Neural progenitor cell (in vitro differentiated cells): ENCODE results near the gene ASTN2. TPM values are rescaled to one million over a fixed set of nuclear protein-coding genes. Genes with fewer than 3 reads are reported as not detected.
A peak's percentile ranks its signal among the peaks of the same experiment; 100 is the strongest.

ENCODE experiments used
- DNase-seq: peaks from one replicate; pipeline ENCODE4 v3.0.0-alpha.2; 2016; ENCODE audit warnings: low spot score
- H2AFZ ChIP-seq: fragments of 200-600 bp; sonication (generic); replicated peaks from 2 replicates; pipeline ENCODE4 v1.6.1; 2016; ENCODE audit warnings: antibody characterized with exemption
- H3F3A ChIP-seq: fragments of 200-600 bp; sonication (generic); 2 replicates; pipeline ENCODE4 v1.6.1; 2016; ENCODE audit warnings: antibody characterized with exemption, low read depth
- H3K27ac ChIP-seq: fragments of 200-600 bp; sonication (generic); 2 replicates; pipeline ENCODE4 v1.5.1; 2016; ENCODE audit warnings: mild to moderate bottlenecking
- H3K27me3 ChIP-seq: fragments of 200-600 bp; sonication (generic); 2 replicates; pipeline ENCODE4 v1.6.1; 2016; ENCODE audit warnings: mild to moderate bottlenecking, moderate library complexity
- H3K36me3 ChIP-seq: fragments of 200-600 bp; sonication (generic); 2 replicates; pipeline ENCODE4 v1.5.1; 2016
- H3K4me1 ChIP-seq: fragments of 200-600 bp; sonication (generic); 2 replicates; pipeline ENCODE4 v1.6.1; 2016; ENCODE audit warnings: mixed run types
- H3K4me2 ChIP-seq: fragments of 200-600 bp; sonication (generic); 2 replicates; pipeline ENCODE4 v1.6.1; 2016
- H3K4me3 ChIP-seq: fragments of 200-600 bp; sonication (generic); 2 replicates; pipeline ENCODE4 v1.5.1; 2016
- H3K79me2 ChIP-seq: fragments of 200-600 bp; sonication (generic); 2 replicates; pipeline ENCODE4 v1.6.1; 2016; ENCODE audit warnings: low read depth
- H3K9ac ChIP-seq: fragments of 200-600 bp; sonication (generic); 2 replicates; pipeline ENCODE4 v1.6.1; 2016
- H3K9me3 ChIP-seq: fragments of 200-600 bp; sonication (generic); 2 replicates; pipeline ENCODE4 v1.5.1; 2016; ENCODE audit warnings: low read depth
- H4K20me1 ChIP-seq: fragments of 200-600 bp; sonication (generic); 2 replicates; pipeline ENCODE4 v1.6.1; 2016; ENCODE audit warnings: low read depth
- H3K27ac Mint-ChIP-seq: 3 replicates; pipeline ENCODE4 v1.8.0; 2021; ENCODE audit warnings: mixed read lengths
- H3K27me3 Mint-ChIP-seq: 2 replicates; pipeline ENCODE4 v1.8.0; 2022; ENCODE audit warnings: low read depth, mild to moderate bottlenecking, inconsistent platforms, moderate library complexity, mixed read lengths; ENCODE audit not compliant: insufficient read depth
- H3K36me3 Mint-ChIP-seq: 3 replicates; pipeline ENCODE4 v1.8.0; 2021; ENCODE audit warnings: mixed read lengths
- H3K4me1 Mint-ChIP-seq: 3 replicates; pipeline ENCODE4 v1.8.0; 2021; ENCODE audit warnings: mixed read lengths
- H3K4me3 Mint-ChIP-seq: 3 replicates; pipeline ENCODE4 v1.8.0; 2021; ENCODE audit warnings: mild to moderate bottlenecking, moderate library complexity, mixed read lengths
- H3K9me3 Mint-ChIP-seq: 3 replicates; pipeline ENCODE4 v1.8.0; 2020; ENCODE audit warnings: mixed read lengths
- CTCF ChIP-seq: fragments of 200-600 bp; sonication (generic); IDR thresholded peaks from 2 replicates; pipeline ENCODE4 v1.5.1; 2017; ENCODE audit warnings: antibody characterized with exemption, mild to moderate bottlenecking
- EZH2 ChIP-seq: fragments of 200-600 bp; sonication (generic); IDR thresholded peaks from 2 replicates; pipeline ENCODE4 v1.6.1; 2017; ENCODE audit warnings: antibody characterized with exemption, mild to moderate bottlenecking, moderate library complexity
- EZH2phosphoT487 ChIP-seq: fragments of 200-600 bp; sonication (generic); IDR thresholded peaks from 2 replicates; pipeline ENCODE4 v1.6.1; 2017; ENCODE audit warnings: antibody characterized with exemption
- total RNA-seq: library from RNA; depleted of rRNA; stranded (reverse); fragments of >200 nt; gene quantifications from 2 replicates; pipeline ENCODE4 v1.2.3, GENCODE V29; 2015; ENCODE audit warnings: low replicate concordance

The ASTN2 gene
- total RNA-seq, 1 donor from 2014 or later = 8.0 TPM

- no peaks in the 10 kb centered on the region for H3K36me3 Mint-ChIP-seq
- H3K9me3 Mint-ChIP-seq = no peaks in the 10 kb centered on the region
Measured at GRCh38 chr9:116558035-116558434, 856.8 kb downstream of the ASTN2 start.

GRCh38 chr9:116555556-116556155 is 859.2 kb downstream of the ASTN2 start:
- no peaks in the 10 kb centered on the region for H3K79me2 ChIP-seq
- Mint-ChIP-seq H3K4me1 (peaks cover 2% of the 10 kb centered on the region), H3K27ac (peak overlapping the region; percentile 19), H3K27me3 (no peaks in the 10 kb centered on the region), H3K9me3 (no peaks in the 10 kb centered on the region), H3K4me3 (no peak overlapping the region), H3K36me3 (no peaks in the 10 kb centered on the region)
- no peak overlapping the region for H3K27ac ChIP-seq
- H3F3A ChIP-seq = no peaks in the 10 kb centered on the region
- no peaks in the 10 kb centered on the region for H3K9me3 ChIP-seq
- no peak overlapping the region for H3K9ac ChIP-seq
- no peaks in the 10 kb centered on the region for H3K4me1 ChIP-seq
- no peaks in the 10 kb centered on the region for H3K36me3 ChIP-seq
- DNase-seq = no peak
- H3K27me3 ChIP-seq = no peaks in the 10 kb centered on the region
- no peak overlapping the region for H3K4me3 ChIP-seq
- no peak overlapping the region for H2AFZ ChIP-seq
- no peak for TF ChIP-seq CTCF
- no peak for TF ChIP-seq EZH2
- no peak for TF ChIP-seq EZH2phosphoT487
- H4K20me1 ChIP-seq = no peaks in the 10 kb centered on the region
- no peak overlapping the region for H3K4me2 ChIP-seq

More at GRCh38 chr9:116558035-116558434, 856.8 kb downstream of the ASTN2 start:
- H3K4me1 ChIP-seq = no peaks in the 10 kb centered on the region
- no peak for DNase-seq
- no peak overlapping the region for H2AFZ ChIP-seq
- H3K27ac ChIP-seq = no peak overlapping the region
- no peak overlapping the region for H3K4me2 ChIP-seq
- H3K79me2 ChIP-seq = no peaks in the 10 kb centered on the region
- Mint-ChIP-seq H3K27me3 (no peaks in the 10 kb centered on the region), H3K27ac (no peak overlapping the region), H3K4me1 (peaks cover 2% of the 10 kb centered on the region), H3K4me3 (no peak overlapping the region)
- H3K9me3 ChIP-seq = no peaks in the 10 kb centered on the region
- no peak overlapping the region for H3K9ac ChIP-seq
- no peaks in the 10 kb centered on the region for H4K20me1 ChIP-seq
- no peaks in the 10 kb centered on the region for H3F3A ChIP-seq
- H3K27me3 ChIP-seq = no peaks in the 10 kb centered on the region
- H3K36me3 ChIP-seq = no peaks in the 10 kb centered on the region
- no peak overlapping the region for H3K4me3 ChIP-seq
- TF ChIP-seq EZH2 = no peak
- no peak for TF ChIP-seq CTCF
- no peak for TF ChIP-seq EZH2phosphoT487

- Mint-ChIP-seq H3K27ac (no peak overlapping the region), H3K9me3 (no peaks in the 10 kb centered on the region), H3K36me3 (no peaks in the 10 kb centered on the region), H3K4me3 (no peak overlapping the region), H3K4me1 (peaks cover 2% of the 10 kb centered on the region), H3K27me3 (no peaks in the 10 kb centered on the region)
- Histone ChIP-seq H3K9ac (no peak overlapping the region), H3K4me1 (no peaks in the 10 kb centered on the region), H3K4me3 (no peak overlapping the region), H4K20me1 (no peaks in the 10 kb centered on the region), H2AFZ (no peak overlapping the region), H3K4me2 (no peak overlapping the region), H3K9me3 (no peaks in the 10 kb centered on the region), H3K27me3 (no peaks in the 10 kb centered on the region), H3F3A (no peaks in the 10 kb centered on the region), H3K79me2 (no peaks in the 10 kb centered on the region), H3K27ac (no peak overlapping the region), H3K36me3 (no peaks in the 10 kb centered on the region)
- TF ChIP-seq EZH2phosphoT487 (no peak), CTCF (no peak), EZH2 (no peak)
- DNase-seq = no peak
Measured at GRCh38 chr9:116555119-116555518, 859.7 kb downstream of the ASTN2 start.
